IMR-90 (cell line): ENCODE results near the gene CSGALNACT2. TPM values are rescaled to one million over a fixed set of nuclear protein-coding genes. Genes with fewer than 3 reads are reported as not detected.

Source experiments
- ATAC-seq: fragments of 200-7000 bp; cut with Tn5 transposase; 2 replicates; pipeline ENCODE4 v1.9.1; 2020; ENCODE audit warnings: low read depth, mild to moderate bottlenecking, moderate library complexity
- BruUV-seq: library from RNA; stranded (reverse); fragments of 400-500 nt; replicated peaks from 2 replicates; lab custom pipeline; 2021; lab: Mats Ljungman, UMichigan
- CTCF ChIA-PET: fragments of 300-600 bp; formaldehyde crosslinking; extraction: SDS; loops from one replicate; lab custom pipeline; 2021; ENCODE audit warnings: antibody characterized with exemption; lab: Yijun Ruan, JAX
- POLR2A ChIA-PET: fragments of 300-600 bp; sonication (Branson Sonifier 250); formaldehyde crosslinking; loops from one replicate; lab custom pipeline; 2022; ENCODE audit warnings: antibody characterized with exemption; ENCODE audit not compliant: unreplicated experiment; lab: Charles Lee
- DNase-seq: peaks from one replicate; pipeline ENCODE4 v3.0.0; 2013
- H2AFZ ChIP-seq: replicated peaks from 2 replicates; pipeline ENCODE3; 2013; ENCODE audit warnings: low read length, mild to moderate bottlenecking; ENCODE audit not compliant: poor library complexity
- H2AK5ac ChIP-seq: 2 replicates; pipeline ENCODE4 v1.6.1; 2013; ENCODE audit warnings: low read depth, low read length, inconsistent platforms
- H2AK9ac ChIP-seq: replicated peaks from 2 replicates; pipeline ENCODE3; 2013; ENCODE audit warnings: mild to moderate bottlenecking, low read depth, low read length, moderate library complexity; ENCODE audit not compliant: poor library complexity
- H2BK120ac ChIP-seq: 2 replicates; pipeline ENCODE4 v1.6.1; 2013; ENCODE audit warnings: low read depth, low read length, inconsistent platforms
- H2BK15ac ChIP-seq: 3 replicates; pipeline ENCODE4 v1.6.1; 2013; ENCODE audit warnings: low read depth, low read length, inconsistent platforms
- H2BK20ac ChIP-seq: 2 replicates; pipeline ENCODE4 v1.6.1; 2013; ENCODE audit warnings: low read depth, mild to moderate bottlenecking, inconsistent platforms, low read length, moderate library complexity
- H2BK5ac ChIP-seq: 2 replicates; pipeline ENCODE4 v1.6.1; 2013; ENCODE audit warnings: mild to moderate bottlenecking, low read depth, low read length, inconsistent platforms; ENCODE audit not compliant: poor library complexity, severe bottlenecking
- H3K14ac ChIP-seq: replicated peaks from 2 replicates; pipeline ENCODE4 v1.6.1; 2013; ENCODE audit warnings: low read depth, low read length, inconsistent platforms
- H3K18ac ChIP-seq: 2 replicates; pipeline ENCODE4 v1.6.1; 2013; ENCODE audit warnings: low read depth, low read length, control low read depth
- H3K23ac ChIP-seq: 2 replicates; pipeline ENCODE4 v1.6.1; 2013; ENCODE audit warnings: low read depth, low read length, inconsistent platforms
- H3K27ac ChIP-seq: 2 replicates; pipeline ENCODE4 v1.5.1; 2013; ENCODE audit warnings: mild to moderate bottlenecking, control low read depth, low read length; ENCODE audit not compliant: insufficient read depth
- H3K27me3 ChIP-seq: 2 replicates; pipeline ENCODE4 v1.6.1; 2013; ENCODE audit warnings: low read length; ENCODE audit not compliant: control insufficient read depth, insufficient read depth
- H3K36me3 ChIP-seq: 2 replicates; pipeline ENCODE4 v1.6.1; 2013; ENCODE audit warnings: low read length, mixed read lengths; ENCODE audit not compliant: control insufficient read depth, insufficient read depth
- H3K4ac ChIP-seq: 2 replicates; pipeline ENCODE4 v1.6.1; 2013; ENCODE audit warnings: low read depth, low read length, inconsistent platforms
- H3K4me1 ChIP-seq: 2 replicates; pipeline ENCODE4 v1.6.1; 2013; ENCODE audit warnings: low read length, mixed read lengths; ENCODE audit not compliant: control insufficient read depth, insufficient read depth
- H3K4me2 ChIP-seq: 2 replicates; pipeline ENCODE4 v1.6.1; 2013; ENCODE audit warnings: low read depth, mild to moderate bottlenecking, control low read depth, low read length, moderate library complexity
- H3K4me3 ChIP-seq: 2 replicates; pipeline ENCODE4 v1.5.1; 2013; ENCODE audit warnings: low read depth, mild to moderate bottlenecking, control low read depth, low read length, moderate library complexity; ENCODE audit not compliant: insufficient read depth
- H3K56ac ChIP-seq: 2 replicates; pipeline ENCODE4 v1.6.1; 2013; ENCODE audit warnings: low read length, inconsistent platforms; ENCODE audit not compliant: insufficient read depth; ENCODE audit errors: extremely low read depth
- H3K79me1 ChIP-seq, 2 experiments: 2 replicates each; pipeline ENCODE4 v1.6.1; 2013; ENCODE audit warnings: low read length in 2 of 2, inconsistent platforms in 1 of 2, low read depth in 1 of 2
- H3K9ac ChIP-seq: 2 replicates; pipeline ENCODE4 v1.6.1; 2013; ENCODE audit warnings: low read depth, low read length, control low read depth
- H3K9me1 ChIP-seq: 2 replicates; pipeline ENCODE4 v1.6.1; 2013; ENCODE audit warnings: low read length, inconsistent platforms; ENCODE audit not compliant: insufficient read depth
- H3K9me3 ChIP-seq: 2 replicates; pipeline ENCODE4 v1.6.1; 2013; ENCODE audit warnings: low read length; ENCODE audit not compliant: control insufficient read depth, insufficient read depth
- H4K20me1 ChIP-seq: 2 replicates; pipeline ENCODE4 v1.6.1; 2013; ENCODE audit warnings: low read length, inconsistent platforms; ENCODE audit not compliant: insufficient read depth
- H4K5ac ChIP-seq: 2 replicates; pipeline ENCODE4 v1.6.1; 2013; ENCODE audit warnings: mild to moderate bottlenecking, low read depth, low read length, control low read depth
- H4K8ac ChIP-seq, 2 experiments: 2 replicates each; pipeline ENCODE4 v1.6.1; 2013; ENCODE audit warnings: low read depth in 2 of 2, low read length in 2 of 2, control low read depth in 1 of 2, inconsistent platforms in 1 of 2
- H4K91ac ChIP-seq: 2 replicates; pipeline ENCODE4 v1.6.1; 2013; ENCODE audit warnings: low read depth, low read length, inconsistent platforms; ENCODE audit not compliant: insufficient read depth
- CHD1 ChIP-seq: IDR thresholded peaks from 2 replicates; pipeline ENCODE4 v1.6.1; 2012; ENCODE audit warnings: low read depth, low read length, improper control_type of control experiment
- RAD21 ChIP-seq: IDR thresholded peaks from 2 replicates; pipeline ENCODE4 v1.6.1; 2012; ENCODE audit warnings: low read length, improper control_type of control experiment
- USF2 ChIP-seq: fragments of 150-350 bp; IDR thresholded peaks from 2 replicates; pipeline ENCODE4 v1.6.1; 2017; ENCODE audit warnings: mild to moderate bottlenecking, antibody characterized with exemption, low read length, low read depth
- WGBS, 2 experiments: methylation state at CpG; one replicate each; pipeline versions ENCODE4 v1.1.5 to v1.1.7; 2013; ENCODE audit warnings: missing lambda C conversion rate in 2 of 2; ENCODE audit not compliant: insufficient read length in 1 of 2; ENCODE audit errors: extremely low coverage in 2 of 2; 5-methylcytosine and 5-hydroxymethylcytosine counted together
- dilution Hi-C: fragments of 300-500 bp; cut with HindIII; formaldehyde crosslinking; loops from one replicate; pipeline ENCODE4 v1.14.3; 2018; ENCODE audit warnings: low sequenced_read_pairs; ENCODE audit not compliant: unreplicated experiment
- in situ Hi-C: fragments of 300-500 bp; cut with MboI; formaldehyde crosslinking; loops from 3 replicates; pipeline ENCODE4 v1.14.3; 2019; ENCODE audit warnings: low sequenced_read_pairs, inconsistent platforms, mixed read lengths
- intact Hi-C: fragments of 100-400 bp; cut with micrococcal nuclease; formaldehyde crosslinking; loops from 2 replicates; pipeline ENCODE4 v1.10.0; 2022
- polyA plus RNA-seq, 3 experiments: library from polyadenylated mRNA; depleted of rRNA; stranded (reverse); fragments of >200 nt; gene quantifications; 2 replicates each; pipeline ENCODE4 v1.2.3, GENCODE V29; 2012; ENCODE audit warnings: low replicate concordance in 1 of 3
- total RNA-seq: library from RNA; depleted of rRNA; stranded (reverse); fragments of >200 nt; gene quantifications from 2 replicates; pipeline ENCODE4 v1.2.3, GENCODE V29; 2012

Gene CSGALNACT2
- total and polyA plus RNA-seq, 2 of the 4 experiments (the other 2 are of a cell fraction): 6.5 to 13.1 TPM

- WGBS, 2 experiments: 76% methylated on average over 3 of the region's 5 CpGs; no CpG with 5 or more reads in 1 of the 2 experiments
- no peaks in the 10 kb centered on the region for H3K9me3 ChIP-seq
- no peak overlapping the region for H2BK5ac ChIP-seq
- no peaks in the 10 kb centered on the region for H3K36me3 ChIP-seq
- H3K4ac ChIP-seq: no peak overlapping the region
- no peaks in the 10 kb centered on the region for H4K20me1 ChIP-seq
- no peaks in the 10 kb centered on the region for H3K9me1 ChIP-seq
- no peak overlapping the region for H2AK5ac ChIP-seq
- dilution Hi-C loops (no loop called here), in situ Hi-C loops (no loop called here), intact Hi-C loops (loop anchor here (5.0 to 10.0 kb wide), 2 partner anchors 135 to 253 kb away; no protein-coding TSS in a partner anchor)
- H3K27ac ChIP-seq: no peak overlapping the region
- H4K5ac ChIP-seq: no peak overlapping the region
- peaks cover 15% of the 10 kb centered on the region; the same call in 1 of the 2 replicates for H3K27me3 ChIP-seq
- H2BK15ac ChIP-seq: no peak overlapping the region
- no peak overlapping the region for H4K91ac ChIP-seq
- H3K18ac ChIP-seq: no peak overlapping the region
- TF ChIP-seq RAD21 (no peak), USF2 (no peak), CHD1 (no peak)
- no peak overlapping the region for H4K8ac ChIP-seq
- ATAC-seq (no peak), DNase-seq (no peak)
- H3K14ac ChIP-seq: no peak overlapping the region
- H2AFZ ChIP-seq: no peak overlapping the region
- peak overlapping the region; percentile 42 for H2AK9ac ChIP-seq
- H3K56ac ChIP-seq: no peak overlapping the region
- CTCF ChIA-PET: interaction anchor here (0.5 kb wide), 1 partner anchor 253 kb away, joined by 4 read pairs; no protein-coding TSS in a partner anchor
- H3K4me1 ChIP-seq: no peaks in the 10 kb centered on the region
- H2BK120ac ChIP-seq: no peak overlapping the region
- no TSS peak for BruUV-seq
- no peak overlapping the region for H2BK20ac ChIP-seq
- POLR2A ChIA-PET: no interaction called here
- H3K79me1 ChIP-seq: no peaks in the 10 kb centered on the region
- no peak overlapping the region for H3K23ac ChIP-seq
- no peak overlapping the region for H3K4me3 ChIP-seq
- no peak overlapping the region for H3K4me2 ChIP-seq
- H3K9ac ChIP-seq: no peak overlapping the region
Observed at GRCh38 chr10:43209651-43210141, 71.5 kb downstream of the CSGALNACT2 start.
